ENCODE measurements around the gene ATP6AP1.

ATP6AP1 gene

GRCh38 chrX:154460326-154460725 lies 31.8 kb downstream of the ATP6AP1 start:
- no peak overlapping the region for H3K9ac ChIP-seq (ENCODE audit: low read depth in 1 of 2, low read length in 2 of 2)
- H3K9me3 ChIP-seq (ENCODE audit: control insufficient read depth in 1 of 2, low read length in 2 of 2): no peaks in the 10 kb centered on the region
- H3K27ac ChIP-seq (ENCODE audit: low read depth, low read length): no peak overlapping the region
- H3K27me3 ChIP-seq (ENCODE audit: control insufficient read depth in 1 of 2, insufficient read depth in 2 of 2, low read length in 2 of 2): no peaks in the 10 kb centered on the region
- H3K4me1 ChIP-seq (ENCODE audit: control insufficient read depth in 1 of 2, insufficient read depth in 2 of 2, low read length in 2 of 2): peaks cover 6 to 8% of the 10 kb centered on the region in 2 donors
- H3K4me3 ChIP-seq (ENCODE audit: low read depth in 1 of 2, low read length in 2 of 2): no peak overlapping the region
- peaks cover 5 to 7% of the 10 kb centered on the region in 2 donors for H3K36me3 ChIP-seq (ENCODE audit: control insufficient read depth in 1 of 2, insufficient read depth in 2 of 2, low read length in 2 of 2)

GRCh38 chrX:154462396-154462795 lies 33.9 kb downstream of the ATP6AP1 start:
- H3K9me3 ChIP-seq (ENCODE audit: control insufficient read depth in 1 of 2, low read length in 2 of 2): no peaks in the 10 kb centered on the region
- no peaks in the 10 kb centered on the region for H3K27me3 ChIP-seq (ENCODE audit: control insufficient read depth in 1 of 2, insufficient read depth in 2 of 2, low read length in 2 of 2)
- peaks cover 5 to 19% of the 10 kb centered on the region in 2 donors for H3K36me3 ChIP-seq (ENCODE audit: control insufficient read depth in 1 of 2, insufficient read depth in 2 of 2, low read length in 2 of 2)
- peaks cover 6 to 8% of the 10 kb centered on the region in 2 donors for H3K4me1 ChIP-seq (ENCODE audit: control insufficient read depth in 1 of 2, insufficient read depth in 2 of 2, low read length in 2 of 2)
- no peak overlapping the region for H3K4me3 ChIP-seq (ENCODE audit: low read depth in 1 of 2, low read length in 2 of 2)
- H3K27ac ChIP-seq (ENCODE audit: low read depth, low read length): no peak overlapping the region
- no peak overlapping the region for H3K9ac ChIP-seq (ENCODE audit: low read depth in 1 of 2, low read length in 2 of 2)

GRCh38 chrX:154463611-154464220 lies 35.2 kb downstream of the ATP6AP1 start:
- H3K4me1 ChIP-seq (ENCODE audit: control insufficient read depth in 1 of 2, insufficient read depth in 2 of 2, low read length in 2 of 2): peaks cover 6 to 8% of the 10 kb centered on the region in 2 donors
- no peak overlapping the region for H3K9ac ChIP-seq (ENCODE audit: low read depth in 1 of 2, low read length in 2 of 2)
- no peak overlapping the region for H3K27ac ChIP-seq (ENCODE audit: low read depth, low read length)
- no peaks in the 10 kb centered on the region for H3K9me3 ChIP-seq (ENCODE audit: control insufficient read depth in 1 of 2, low read length in 2 of 2)
- no peak overlapping the region for H3K4me3 ChIP-seq (ENCODE audit: low read depth in 1 of 2, low read length in 2 of 2)
- H3K36me3 ChIP-seq (ENCODE audit: control insufficient read depth in 1 of 2, insufficient read depth in 2 of 2, low read length in 2 of 2): peaks cover 5 to 19% of the 10 kb centered on the region in 2 donors
- no peaks in the 10 kb centered on the region for H3K27me3 ChIP-seq (ENCODE audit: control insufficient read depth in 1 of 2, insufficient read depth in 2 of 2, low read length in 2 of 2)

- no peaks in the 10 kb centered on the region for H3K9me3 ChIP-seq (ENCODE audit: control insufficient read depth in 1 of 2, low read length in 2 of 2)
- H3K27me3 ChIP-seq (ENCODE audit: control insufficient read depth in 1 of 2, insufficient read depth in 2 of 2, low read length in 2 of 2): no peaks in the 10 kb centered on the region
- H3K4me1 ChIP-seq (ENCODE audit: control insufficient read depth in 1 of 2, insufficient read depth in 2 of 2, low read length in 2 of 2): no peaks in the 10 kb centered on the region
- H3K4me3 ChIP-seq (ENCODE audit: low read depth in 1 of 2, low read length in 2 of 2): no peak overlapping the region
- H3K9ac ChIP-seq (ENCODE audit: low read depth in 1 of 2, low read length in 2 of 2): no peak overlapping the region
- H3K27ac ChIP-seq (ENCODE audit: low read depth, low read length): no peak overlapping the region
- peaks cover 5 to 22% of the 10 kb centered on the region in 2 donors for H3K36me3 ChIP-seq (ENCODE audit: control insufficient read depth in 1 of 2, insufficient read depth in 2 of 2, low read length in 2 of 2)
Observed at GRCh38 chrX:154464806-154465365, 36.4 kb downstream of the ATP6AP1 start.

GRCh38 chrX:154465601-154466000 lies 37.1 kb downstream of the ATP6AP1 start:
- Histone ChIP-seq H3K4me1 (ENCODE audit: control insufficient read depth in 1 of 2, insufficient read depth in 2 of 2, low read length in 2 of 2) (no peaks in the 10 kb centered on the region), H3K27ac (ENCODE audit: low read depth, low read length) (no peak overlapping the region), H3K9me3 (ENCODE audit: control insufficient read depth in 1 of 2, low read length in 2 of 2) (no peaks in the 10 kb centered on the region), H3K4me3 (ENCODE audit: low read depth in 1 of 2, low read length in 2 of 2) (no peak overlapping the region), H3K27me3 (ENCODE audit: control insufficient read depth in 1 of 2, insufficient read depth in 2 of 2, low read length in 2 of 2) (no peaks in the 10 kb centered on the region), H3K9ac (ENCODE audit: low read depth in 1 of 2, low read length in 2 of 2) (no peak overlapping the region), H3K36me3 (ENCODE audit: control insufficient read depth in 1 of 2, insufficient read depth in 2 of 2, low read length in 2 of 2) (peaks cover 5 to 26% of the 10 kb centered on the region in 2 donors)

GRCh38 chrX:154466036-154466435 lies 37.6 kb downstream of the ATP6AP1 start:
- no peak overlapping the region for H3K27ac ChIP-seq (ENCODE audit: low read depth, low read length)
- peaks cover 5 to 30% of the 10 kb centered on the region in 2 donors for H3K36me3 ChIP-seq (ENCODE audit: control insufficient read depth in 1 of 2, insufficient read depth in 2 of 2, low read length in 2 of 2)
- no peaks in the 10 kb centered on the region for H3K4me1 ChIP-seq (ENCODE audit: control insufficient read depth in 1 of 2, insufficient read depth in 2 of 2, low read length in 2 of 2)
- no peaks in the 10 kb centered on the region for H3K27me3 ChIP-seq (ENCODE audit: control insufficient read depth in 1 of 2, insufficient read depth in 2 of 2, low read length in 2 of 2)
- H3K4me3 ChIP-seq (ENCODE audit: low read depth in 1 of 2, low read length in 2 of 2): no peak overlapping the region
- no peak overlapping the region for H3K9ac ChIP-seq (ENCODE audit: low read depth in 1 of 2, low read length in 2 of 2)
- no peaks in the 10 kb centered on the region for H3K9me3 ChIP-seq (ENCODE audit: control insufficient read depth in 1 of 2, low read length in 2 of 2)

GRCh38 chrX:154466907-154467306 lies 38.4 kb downstream of the ATP6AP1 start:
- no peaks in the 10 kb centered on the region for H3K27me3 ChIP-seq (ENCODE audit: control insufficient read depth in 1 of 2, insufficient read depth in 2 of 2, low read length in 2 of 2)
- peaks cover 0 to 28% of the 10 kb centered on the region in 2 donors for H3K36me3 ChIP-seq (ENCODE audit: control insufficient read depth in 1 of 2, insufficient read depth in 2 of 2, low read length in 2 of 2)
- H3K4me1 ChIP-seq (ENCODE audit: control insufficient read depth in 1 of 2, insufficient read depth in 2 of 2, low read length in 2 of 2): no peaks in the 10 kb centered on the region
- H3K9me3 ChIP-seq (ENCODE audit: control insufficient read depth in 1 of 2, low read length in 2 of 2): no peaks in the 10 kb centered on the region
- H3K9ac ChIP-seq (ENCODE audit: low read depth in 1 of 2, low read length in 2 of 2): no peak overlapping the region
- no peak overlapping the region for H3K27ac ChIP-seq (ENCODE audit: low read depth, low read length)
- H3K4me3 ChIP-seq (ENCODE audit: low read depth in 1 of 2, low read length in 2 of 2): no peak overlapping the region

- no peak overlapping the region for H3K27ac ChIP-seq (ENCODE audit: low read depth, low read length)
- H3K27me3 ChIP-seq (ENCODE audit: control insufficient read depth in 1 of 2, insufficient read depth in 2 of 2, low read length in 2 of 2): no peaks in the 10 kb centered on the region
- no peak overlapping the region for H3K9ac ChIP-seq (ENCODE audit: low read depth in 1 of 2, low read length in 2 of 2)
- H3K4me3 ChIP-seq (ENCODE audit: low read depth in 1 of 2, low read length in 2 of 2): no peak overlapping the region
- H3K4me1 ChIP-seq (ENCODE audit: control insufficient read depth in 1 of 2, insufficient read depth in 2 of 2, low read length in 2 of 2): no peaks in the 10 kb centered on the region
- H3K9me3 ChIP-seq (ENCODE audit: control insufficient read depth in 1 of 2, low read length in 2 of 2): no peaks in the 10 kb centered on the region
- H3K36me3 ChIP-seq (ENCODE audit: control insufficient read depth in 1 of 2, insufficient read depth in 2 of 2, low read length in 2 of 2): peaks cover 0 to 28% of the 10 kb centered on the region in 2 donors
Observed at GRCh38 chrX:154467556-154467955, 39.1 kb downstream of the ATP6AP1 start.

GRCh38 chrX:154468217-154468616 lies 39.7 kb downstream of the ATP6AP1 start:
- Histone ChIP-seq H3K4me1 (ENCODE audit: control insufficient read depth in 1 of 2, insufficient read depth in 2 of 2, low read length in 2 of 2) (no peaks in the 10 kb centered on the region), H3K36me3 (ENCODE audit: control insufficient read depth in 1 of 2, insufficient read depth in 2 of 2, low read length in 2 of 2) (peaks cover 0 to 28% of the 10 kb centered on the region in 2 donors), H3K27ac (ENCODE audit: low read depth, low read length) (no peak overlapping the region), H3K27me3 (ENCODE audit: control insufficient read depth in 1 of 2, insufficient read depth in 2 of 2, low read length in 2 of 2) (no peaks in the 10 kb centered on the region), H3K9ac (ENCODE audit: low read depth in 1 of 2, low read length in 2 of 2) (no peak overlapping the region), H3K9me3 (ENCODE audit: control insufficient read depth in 1 of 2, low read length in 2 of 2) (no peaks in the 10 kb centered on the region), H3K4me3 (ENCODE audit: low read depth in 1 of 2, low read length in 2 of 2) (no peak overlapping the region)

- Histone ChIP-seq H3K4me1 (ENCODE audit: control insufficient read depth in 1 of 2, insufficient read depth in 2 of 2, low read length in 2 of 2) (no peaks in the 10 kb centered on the region), H3K27me3 (ENCODE audit: control insufficient read depth in 1 of 2, insufficient read depth in 2 of 2, low read length in 2 of 2) (no peaks in the 10 kb centered on the region), H3K4me3 (ENCODE audit: low read depth in 1 of 2, low read length in 2 of 2) (no peak overlapping the region), H3K36me3 (ENCODE audit: control insufficient read depth in 1 of 2, insufficient read depth in 2 of 2, low read length in 2 of 2) (peaks cover 0 to 28% of the 10 kb centered on the region in 2 donors), H3K9me3 (ENCODE audit: control insufficient read depth in 1 of 2, low read length in 2 of 2) (no peaks in the 10 kb centered on the region), H3K9ac (ENCODE audit: low read depth in 1 of 2, low read length in 2 of 2) (no peak overlapping the region), H3K27ac (ENCODE audit: low read depth, low read length) (no peak overlapping the region)
Observed at GRCh38 chrX:154469114-154469513, 40.6 kb downstream of the ATP6AP1 start.
